Astrocyte (in vitro differentiated cells and primary cell): Measurements from ENCODE around the gene TTL. TPM values are rescaled to one million over a fixed set of nuclear protein-coding genes. Genes with fewer than 3 reads are reported as not detected.

Experiments used
- DNase-seq: peaks from one replicate; pipeline ENCODE4 v3.0.0-alpha.2; 2010; ENCODE audit warnings: low read depth
- FAIRE-seq: peaks from 2 replicates; lab custom pipeline; 2011; peaks lifted over from hg19 to GRCh38; lab: Jason Lieb, UNC
- H2AFZ ChIP-seq: 2 replicates; pipeline ENCODE4 v1.6.0; 2012; ENCODE audit warnings: low read depth, low read length, inconsistent platforms
- H3K27ac ChIP-seq: 2 replicates; pipeline ENCODE4 v1.5.1; 2011; ENCODE audit warnings: low read depth, low read length, inconsistent platforms
- H3K27me3 ChIP-seq: 2 replicates; pipeline ENCODE4 v1.6.0; 2011; ENCODE audit warnings: low read length, inconsistent platforms; ENCODE audit not compliant: insufficient read depth
- H3K36me3 ChIP-seq: 2 replicates; pipeline ENCODE4 v1.5.1; 2011; ENCODE audit warnings: low read length, inconsistent platforms; ENCODE audit not compliant: insufficient read depth
- H3K4me1 ChIP-seq: 2 replicates; pipeline ENCODE4 v1.5.1; 2011; ENCODE audit warnings: low read length, inconsistent platforms; ENCODE audit not compliant: insufficient read depth
- H3K4me2 ChIP-seq: 2 replicates; pipeline ENCODE4 v1.6.0; 2012; ENCODE audit warnings: low read length, inconsistent platforms
- H3K4me3 ChIP-seq: 2 replicates; pipeline ENCODE4 v1.5.1; 2011; ENCODE audit warnings: low read depth, mild to moderate bottlenecking, low read length, inconsistent platforms; ENCODE audit not compliant: insufficient read depth
- H3K79me2 ChIP-seq: 2 replicates; pipeline ENCODE4 v1.6.0; 2012; ENCODE audit warnings: mild to moderate bottlenecking, low read length, inconsistent platforms; ENCODE audit not compliant: insufficient read depth
- H3K9ac ChIP-seq: 2 replicates; pipeline ENCODE4 v1.6.0; 2012; ENCODE audit warnings: mild to moderate bottlenecking, low read length, inconsistent platforms
- H3K9me3 ChIP-seq: 2 replicates; pipeline ENCODE4 v1.5.1; 2012; ENCODE audit warnings: low read depth, mild to moderate bottlenecking, low read length, inconsistent platforms; ENCODE audit not compliant: insufficient read depth
- H4K20me1 ChIP-seq: 2 replicates; pipeline ENCODE4 v1.6.0; 2012; ENCODE audit warnings: low read length, inconsistent platforms; ENCODE audit not compliant: insufficient read depth
- H3K27ac Mint-ChIP-seq: one replicate; pipeline ENCODE4 v1.8.0; 2021; ENCODE audit warnings: mild to moderate bottlenecking, mixed read lengths; ENCODE audit not compliant: unreplicated experiment
- H3K27me3 Mint-ChIP-seq: one replicate; pipeline ENCODE4 v1.8.0; 2021; ENCODE audit warnings: low read depth, mixed read lengths; ENCODE audit not compliant: unreplicated experiment
- H3K36me3 Mint-ChIP-seq: one replicate; pipeline ENCODE4 v1.8.0; 2021; ENCODE audit warnings: low read depth, mixed read lengths; ENCODE audit not compliant: unreplicated experiment
- H3K4me1 Mint-ChIP-seq: one replicate; pipeline ENCODE4 v1.8.0; 2021; ENCODE audit warnings: low read depth, mixed read lengths; ENCODE audit not compliant: unreplicated experiment
- H3K4me3 Mint-ChIP-seq: one replicate; pipeline ENCODE4 v1.8.0; 2021; ENCODE audit warnings: mild to moderate bottlenecking, moderate library complexity, mixed read lengths; ENCODE audit not compliant: unreplicated experiment
- H3K9me3 Mint-ChIP-seq: one replicate; pipeline ENCODE4 v1.8.0; 2021; ENCODE audit warnings: mild to moderate bottlenecking, mixed read lengths; ENCODE audit not compliant: unreplicated experiment
- CTCF ChIP-seq: IDR thresholded peaks from 2 replicates; pipeline ENCODE4 v1.5.1; 2011; ENCODE audit warnings: low read depth, mild to moderate bottlenecking, inconsistent platforms, low read length, moderate library complexity; ENCODE audit not compliant: insufficient read depth
- EZH2 ChIP-seq: IDR thresholded peaks from 2 replicates; pipeline ENCODE4 v1.6.1; 2012; ENCODE audit warnings: mild to moderate bottlenecking, low read length, inconsistent platforms; ENCODE audit not compliant: insufficient read depth
- total RNA-seq: library from RNA; stranded (reverse); gene quantifications from 2 replicates; pipeline ENCODE4 v1.2.1, GENCODE V29; 2021

The TTL gene
- total RNA-seq, 1 donor from 2014 or later: 58.1 TPM

- TF ChIP-seq CTCF (no peak), EZH2 (no peak)
- FAIRE-seq (no peak), DNase-seq (no peak)
- Histone ChIP-seq H4K20me1 (no peaks in the 10 kb centered on the region), H3K4me1 (peaks cover 10% of the 10 kb centered on the region), H2AFZ (no peak overlapping the region), H3K36me3 (peaks cover 3% of the 10 kb centered on the region), H3K79me2 (peaks cover 8% of the 10 kb centered on the region), H3K27ac (no peak overlapping the region), H3K4me3 (no peak overlapping the region), H3K27me3 (no peaks in the 10 kb centered on the region), H3K9ac (no peak overlapping the region), H3K9me3 (no peaks in the 10 kb centered on the region), H3K4me2 (no peak overlapping the region)
- Mint-ChIP-seq H3K27ac (no peak overlapping the region), H3K4me1 (peaks cover 13% of the 10 kb centered on the region), H3K9me3 (no peaks in the 10 kb centered on the region), H3K27me3 (no peaks in the 10 kb centered on the region), H3K36me3 (peaks cover 6% of the 10 kb centered on the region), H3K4me3 (peak overlapping the region; percentile 10)
Observed at GRCh38 chr2:112585873-112586464, 104.0 kb downstream of the TTL start.

GRCh38 chr2:112588611-112589045 is 106.7 kb downstream of the TTL start:
- DNase-seq (no peak), FAIRE-seq (no peak)
- Histone ChIP-seq H3K36me3 (peaks cover 3% of the 10 kb centered on the region), H2AFZ (no peak overlapping the region), H3K27ac (no peak overlapping the region), H3K4me1 (peaks cover 7% of the 10 kb centered on the region), H3K9ac (no peak overlapping the region), H3K4me2 (no peak overlapping the region), H3K9me3 (no peaks in the 10 kb centered on the region), H4K20me1 (no peaks in the 10 kb centered on the region), H3K4me3 (no peak overlapping the region), H3K27me3 (no peaks in the 10 kb centered on the region), H3K79me2 (peaks cover 8% of the 10 kb centered on the region)
- peaks cover 6% of the 10 kb centered on the region for H3K36me3 Mint-ChIP-seq
- H3K27ac Mint-ChIP-seq: peak overlapping the region; percentile 47
- H3K4me3 Mint-ChIP-seq: no peak overlapping the region
- peaks cover 7% of the 10 kb centered on the region for H3K4me1 Mint-ChIP-seq
- no peaks in the 10 kb centered on the region for H3K27me3 Mint-ChIP-seq
- no peaks in the 10 kb centered on the region for H3K9me3 Mint-ChIP-seq
- TF ChIP-seq EZH2: no peak
- no peak for TF ChIP-seq CTCF

Other genes starting within 250 kb of the TTL start
- 7.5 and 7.7 TPM in 2 replicates for gene ZC3H8, start 227.1 kb upstream of the TTL start, total RNA-seq
- 3.9 and 7.4 TPM in 2 replicates for gene ZC3H6, start 206.6 kb upstream of the TTL start, total RNA-seq
- gene RGPD8, start 48.5 kb upstream of the TTL start, total RNA-seq: 9.6 and 11.6 TPM in 2 replicates
- 21.0 and 26.8 TPM in 2 replicates for gene POLR1B, start 60.3 kb downstream of the TTL start, total RNA-seq
- gene CHCHD5, start 102.5 kb downstream of the TTL start, total RNA-seq: 17.9 and 25.3 TPM in 2 replicates
- gene SLC20A1, start 163.8 kb downstream of the TTL start, total RNA-seq: 96.7 and 122 TPM in 2 replicates
- gene NT5DC4, start 238.9 kb downstream of the TTL start, total RNA-seq: not detected in 2 replicates